HepG2 (cell line): Measurements from ENCODE around the gene UQCR10. TPM values are rescaled to one million over a fixed set of nuclear protein-coding genes. Genes with fewer than 3 reads are reported as not detected.
A peak's percentile ranks its signal among the peaks of the same experiment; 100 is the strongest.

Source experiments
- BORCS8-MEF2B ChIP-seq: sonication (generic); formaldehyde crosslinking; IDR thresholded peaks from 2 replicates; pipeline ENCODE4 v1.8.0; 2022; ENCODE audit warnings: mild to moderate bottlenecking, missing genetic modification reagents
- CBX5 ChIP-seq: sonication (generic); formaldehyde crosslinking; IDR thresholded peaks from 2 replicates; pipeline ENCODE4 v1.4.0; 2020; ENCODE audit warnings: missing genetic modification reagents, borderline replicate concordance
- HIC2 ChIP-seq: sonication (generic); formaldehyde crosslinking; IDR thresholded peaks from 2 replicates; pipeline ENCODE4 v1.9.0; 2022; ENCODE audit warnings: low read depth, missing genetic modification reagents
- KAT2B ChIP-seq: fragments of 150-350 bp; IDR thresholded peaks from 2 replicates; pipeline ENCODE4 v1.6.1; 2014; ENCODE audit warnings: low read depth, low read length, borderline replicate concordance
- KLF11 ChIP-seq: IDR thresholded peaks from 2 replicates; pipeline ENCODE4 v1.6.1; 2016; ENCODE audit warnings: missing compliant biosample characterization
- KLF13 ChIP-seq: sonication (generic); formaldehyde crosslinking; IDR thresholded peaks from 2 replicates; pipeline ENCODE4 v1.4.0; 2020; ENCODE audit warnings: mild to moderate bottlenecking, missing genetic modification reagents
- MATR3 ChIP-seq: sonication (generic); formaldehyde crosslinking; IDR thresholded peaks from 2 replicates; pipeline ENCODE4 v1.4.0; 2020; ENCODE audit warnings: missing genetic modification reagents
- MEF2D ChIP-seq: sonication (generic); formaldehyde crosslinking; IDR thresholded peaks from 2 replicates; pipeline ENCODE4 v1.5.1; 2020; ENCODE audit warnings: mild to moderate bottlenecking, missing genetic modification reagents
- MZF1 ChIP-seq: sonication (generic); formaldehyde crosslinking; IDR thresholded peaks from 2 replicates; pipeline ENCODE4 v1.8.1; 2023; ENCODE audit warnings: mild to moderate bottlenecking, missing genetic modification reagents, borderline replicate concordance
- NFATC3 ChIP-seq: sonication (generic); formaldehyde crosslinking; IDR thresholded peaks from 2 replicates; pipeline ENCODE4 v1.5.1; 2020; ENCODE audit warnings: mild to moderate bottlenecking, missing genetic modification reagents
- NFIB ChIP-seq: sonication (generic); formaldehyde crosslinking; IDR thresholded peaks from 2 replicates; pipeline ENCODE4 v1.9.0; 2021; ENCODE audit warnings: missing genetic modification reagents, mild to moderate bottlenecking, borderline replicate concordance
- NRL ChIP-seq: sonication (generic); formaldehyde crosslinking; IDR thresholded peaks from 2 replicates; pipeline ENCODE4 v1.5.0; 2020; ENCODE audit warnings: missing genetic modification reagents, mild to moderate bottlenecking, moderate library complexity, borderline replicate concordance
- PAF1 ChIP-seq: IDR thresholded peaks from 2 replicates; pipeline ENCODE4 v1.6.1; 2016; ENCODE audit warnings: missing genetic modification reagents, missing compliant biosample characterization
- PAWR ChIP-seq: sonication (generic); formaldehyde crosslinking; IDR thresholded peaks from 2 replicates; pipeline ENCODE4 v1.4.0; 2020; ENCODE audit warnings: missing genetic modification reagents, mild to moderate bottlenecking, borderline replicate concordance
- RAD51 ChIP-seq: fragments of 450-650 bp; IDR thresholded peaks from 2 replicates; pipeline ENCODE4 v1.6.1; 2016; ENCODE audit warnings: borderline replicate concordance
- SYNCRIP ChIP-seq: fragments of 200-400 bp; formaldehyde crosslinking; IDR thresholded peaks from 2 replicates; pipeline ENCODE4 v1.6.1; 2018; ENCODE audit warnings: mild to moderate bottlenecking, low read depth, low read length; ENCODE audit not compliant: insufficient read depth
- THAP9 ChIP-seq: sonication (generic); formaldehyde crosslinking; IDR thresholded peaks from 2 replicates; pipeline ENCODE4; 2020; ENCODE audit warnings: missing genetic modification reagents, mild to moderate bottlenecking, borderline replicate concordance
- TP53 ChIP-seq: sonication (generic); formaldehyde crosslinking; conservative IDR thresholded peaks from 2 replicates; pipeline ENCODE4 v1.4.0; 2020; ENCODE audit warnings: missing genetic modification reagents
- UBTF ChIP-seq: sonication (generic); formaldehyde crosslinking; IDR thresholded peaks from 2 replicates; pipeline ENCODE4 v1.4.0; 2020; ENCODE audit warnings: mild to moderate bottlenecking, missing genetic modification reagents
- ZFP36 ChIP-seq: fragments of 150-350 bp; IDR thresholded peaks from 2 replicates; pipeline ENCODE4 v1.6.1; 2018; ENCODE audit warnings: borderline replicate concordance, low read length, low read depth; ENCODE audit not compliant: partially characterized antibody
- ZNF496 ChIP-seq: sonication (generic); formaldehyde crosslinking; IDR thresholded peaks from 2 replicates; pipeline ENCODE4 v1.8.1; 2023; ENCODE audit warnings: mild to moderate bottlenecking, moderate library complexity, missing genetic modification reagents; ENCODE audit not compliant: insufficient replicate concordance
- ZNF746 ChIP-seq: sonication (generic); formaldehyde crosslinking; IDR thresholded peaks from 2 replicates; pipeline ENCODE4 v1.8.0; 2022; ENCODE audit warnings: mild to moderate bottlenecking, missing genetic modification reagents
- ZNF784 ChIP-seq: sonication (generic); formaldehyde crosslinking; IDR thresholded peaks from 2 replicates; pipeline ENCODE4 v1.5.1; 2020; ENCODE audit warnings: missing genetic modification reagents, mild to moderate bottlenecking, borderline replicate concordance
- polyA plus RNA-seq, 8 experiments: library from polyadenylated mRNA; depleted of rRNA in 3 of 8; stranded (reverse) in 7 of 8; unstranded in 1 of 8; fragments of >200 nt; fragmentation: Illumina TruSeq in 4 of 8; extraction: Trizol in 4 of 8; gene quantifications; 2 replicates each; pipeline versions ENCODE4 v1.2.1 to v1.2.3, GENCODE V29; 2011 to 2016; ENCODE audit warnings: low read depth in 4 of 8, missing spikeins in 1 of 8, mixed read lengths in 1 of 8; ENCODE audit not compliant: insufficient read depth in 1 of 8
- total RNA-seq, 5 experiments: library from RNA; depleted of rRNA; stranded (reverse); fragments of >200 nt; fragmentation: Illumina TruSeq; extraction: Trizol; gene quantifications; 2 replicates each; pipeline ENCODE4 v1.2.3, GENCODE V29; 2016; ENCODE audit warnings: low read depth in 1 of 5

UQCR10 gene
- total and polyA plus RNA-seq, 2 of the 13 experiments (the other 11 are each of a cell fraction or from before 2014, with no cell fraction given) = 225 to 232 TPM

GRCh38 chr22:29799217-29799680, 32.1 kb downstream of the UQCR10 start (continued):
- TF ChIP-seq PAWR = no peak
- peak; percentile 79 for TF ChIP-seq HIC2 (CRISPR knock-in tag)
- TF ChIP-seq SYNCRIP = no peak
- no peak for TF ChIP-seq TP53 (CRISPR knock-in tag)
- no peak for TF ChIP-seq KAT2B
- TF ChIP-seq MZF1 (CRISPR knock-in tag) = no peak
- TF ChIP-seq MEF2D (CRISPR knock-in tag) = no peak
- TF ChIP-seq NFATC3 (CRISPR knock-in tag) = no peak
- no peak for TF ChIP-seq RAD51
- no peak for TF ChIP-seq KLF13 (CRISPR knock-in tag)
- TF ChIP-seq ZNF746 = no peak
- TF ChIP-seq CBX5 (CRISPR knock-in tag) = 0 out of 2 replicates have a peak, but pooled peaks have one; percentile 75
- no peak for TF ChIP-seq PAF1 (CRISPR knock-in tag)
- no peak for TF ChIP-seq BORCS8-MEF2B
- no peak for TF ChIP-seq NRL (CRISPR knock-in tag)
- no peak for TF ChIP-seq MATR3
- no peak for TF ChIP-seq THAP9 (CRISPR knock-in tag)
- TF ChIP-seq ZNF784 (CRISPR knock-in tag) = no peak
- TF ChIP-seq NFIB (CRISPR knock-in tag) = no peak
- no peak for TF ChIP-seq ZNF496 (CRISPR knock-in tag)
- no peak for TF ChIP-seq KLF11 (CRISPR knock-in tag)
- peak; percentile 45; the same call in 1 of the 2 replicates for TF ChIP-seq UBTF
- TF ChIP-seq ZFP36 = no peak
